ENCODE data around the gene HIKESHI. TPM values are rescaled to one million over a fixed set of nuclear protein-coding genes. Genes with fewer than 3 reads are reported as not detected.

Gene HIKESHI
- total RNA-seq, 1 donor from 2014 or later, result 25.8 TPM

DNA sequence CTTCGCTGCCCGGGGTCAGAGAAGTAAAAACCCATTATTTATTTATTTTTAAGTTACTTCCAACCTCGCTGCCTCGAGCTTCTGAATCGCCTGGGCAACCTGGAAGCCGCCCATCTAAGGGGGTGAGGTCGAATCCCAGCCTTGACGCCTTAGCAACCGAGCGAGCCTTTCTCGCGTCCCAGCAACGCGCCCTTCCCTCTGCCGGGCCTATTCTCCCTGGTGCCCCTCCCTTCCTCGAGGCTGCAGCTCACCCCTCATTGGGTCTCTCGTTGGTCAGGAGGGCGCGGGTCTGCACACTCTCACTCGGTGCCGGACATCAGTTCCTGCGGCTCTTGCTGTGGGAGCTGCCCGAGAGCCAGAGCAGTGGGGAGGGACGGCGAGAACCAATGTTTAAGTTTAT, 72.5 kb downstream of the HIKESHI start, which contains the start of gene CCDC81:
TSS of gene CCDC81 (plus strand) at position 302 of the 400 bp plus-strand sequence. CDS start 277 bp downstream, outside the sequence.
- DNase-seq (ENCODE audit: low spot score), result peak; percentile 13

- no peak for DNase-seq (ENCODE audit: low spot score)
Observed at GRCh38 chr11:86377972-86378371, 75.9 kb downstream of the HIKESHI start.

DNA sequence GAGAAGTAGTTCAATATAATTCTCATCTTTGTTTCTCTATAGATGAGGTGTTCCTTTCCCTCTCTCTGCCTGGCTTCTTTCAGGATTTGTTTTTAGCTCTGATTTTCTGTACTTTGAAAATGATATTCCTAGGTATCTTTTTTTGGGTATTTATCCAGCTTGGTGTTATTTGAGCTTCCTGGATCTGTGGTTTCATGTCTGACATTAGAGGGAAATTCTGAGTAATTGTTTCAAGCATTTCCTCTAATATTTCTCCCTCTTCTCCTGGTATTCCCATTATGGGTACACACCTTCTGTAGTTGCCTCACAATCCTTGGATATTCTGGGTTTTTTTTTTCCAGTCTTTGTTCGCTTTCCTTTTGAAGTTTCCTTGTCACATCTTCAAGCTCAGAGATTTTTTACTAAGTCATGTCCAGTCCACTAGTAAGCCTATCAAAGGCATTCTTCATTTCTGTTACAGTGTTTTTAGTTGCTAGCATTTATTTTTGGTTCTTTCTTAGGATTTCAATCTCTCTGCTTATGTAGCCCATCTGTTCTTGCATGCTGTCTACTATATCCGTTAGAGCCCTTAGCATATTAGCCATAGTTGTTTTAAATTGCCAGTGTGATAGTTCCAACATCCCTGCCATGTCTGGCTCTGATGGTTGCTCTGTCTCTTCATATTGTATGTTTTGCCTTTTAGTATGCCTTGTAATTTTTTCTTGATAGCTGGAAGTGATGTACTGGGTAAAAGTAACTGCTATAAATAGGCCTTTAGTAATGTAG, 78.4 kb downstream of the HIKESHI start:
- DNase-seq (ENCODE audit: low spot score), result no peak

DNA sequence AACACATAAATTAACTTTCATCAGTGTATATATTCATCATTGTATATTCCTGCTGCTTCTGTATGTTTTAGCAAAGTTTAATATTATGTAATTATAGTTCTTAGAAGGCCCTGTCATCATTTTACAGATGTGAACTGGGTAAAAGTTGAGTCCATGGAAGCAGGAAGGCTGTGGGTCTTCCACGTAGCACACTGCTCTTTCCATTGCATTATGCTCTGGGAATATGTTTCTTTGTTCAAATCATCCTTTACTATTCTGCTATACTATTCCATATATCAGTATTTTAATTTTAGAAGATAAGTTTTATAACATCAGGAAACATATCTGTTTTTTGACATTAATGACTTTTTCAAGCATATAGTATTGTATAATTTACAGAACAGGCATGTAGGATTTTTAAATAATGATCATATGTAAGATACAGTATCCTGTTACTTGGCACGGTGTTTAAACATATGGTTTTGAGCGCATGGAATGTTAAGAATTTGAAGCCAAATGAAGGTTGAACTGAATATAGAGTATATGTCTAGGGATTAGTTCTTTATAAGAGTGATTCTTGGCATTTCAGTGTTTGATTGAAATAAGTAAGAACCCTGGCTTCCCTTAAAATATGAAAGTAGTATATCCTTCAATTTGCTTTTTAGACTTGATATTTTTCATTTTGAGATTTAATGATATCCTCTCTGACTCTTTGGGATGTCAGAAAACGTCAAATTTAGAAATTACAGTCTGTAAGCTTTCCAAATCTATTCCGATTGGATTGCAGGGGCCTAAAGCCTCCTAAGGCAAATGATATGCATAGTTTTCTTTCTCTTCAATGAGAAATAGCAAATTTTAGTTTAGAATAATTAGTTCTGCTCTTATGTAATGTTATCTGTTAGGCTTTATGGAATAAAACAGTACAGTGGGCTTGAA, 81.3 kb downstream of the HIKESHI start:
- no peak for DNase-seq (ENCODE audit: low spot score)

GRCh38 chr11:86386283-86386682, 84.2 kb downstream of the HIKESHI start:
- DNase-seq (ENCODE audit: low spot score), result no peak

GRCh38 chr11:86386746-86387145, 84.7 kb downstream of the HIKESHI start:
- DNase-seq (ENCODE audit: low spot score), result no peak

DNA sequence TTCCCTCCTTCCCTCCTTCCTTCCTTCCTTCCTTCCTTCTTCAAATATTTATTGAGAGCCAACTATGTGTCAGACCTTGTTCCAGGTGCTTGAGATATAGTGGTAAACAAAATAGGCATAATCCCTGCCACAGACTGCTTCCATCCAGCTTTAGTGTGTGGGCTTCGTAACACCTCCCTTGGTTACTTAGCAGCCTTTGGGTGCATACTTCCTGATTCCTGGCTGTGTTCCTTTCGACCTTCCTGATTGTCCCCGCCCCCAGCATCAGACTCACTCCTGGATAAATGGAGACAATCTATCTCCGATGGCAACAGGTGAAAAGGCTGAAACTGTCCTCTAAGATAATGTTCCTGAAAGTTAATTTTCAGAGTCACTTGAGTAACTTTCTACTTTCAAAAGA, 86.2 kb downstream of the HIKESHI start:
- no peak for DNase-seq (ENCODE audit: low spot score)

GRCh38 chr11:86390487-86390886, 88.4 kb downstream of the HIKESHI start:
- DNase-seq (ENCODE audit: low spot score), result no peak

- no peak for DNase-seq (ENCODE audit: low spot score)
Observed at GRCh38 chr11:86395061-86395551, 93.1 kb downstream of the HIKESHI start.

Other genes with a start within 250 kb of the HIKESHI start
- 205 TPM for gene PICALM, start 233.2 kb upstream of the HIKESHI start, total RNA-seq
- gene EED, start 57.5 kb upstream of the HIKESHI start, total RNA-seq, result 30.5 TPM
- gene CCDC81, start 72.6 kb downstream of the HIKESHI start, total RNA-seq, result 1.2 TPM

All from mucosa of gallbladder (tissue), 1 donor.